HepG2 (cell line): ENCODE data around the gene SYS1. TPM values are rescaled to one million over a fixed set of nuclear protein-coding genes. Genes with fewer than 3 reads are reported as not detected.

Source experiments
- ARNTL ChIP-seq: sonication (generic); formaldehyde crosslinking; IDR thresholded peaks from 2 replicates; pipeline ENCODE4 v1.4.0; 2020; ENCODE audit warnings: mild to moderate bottlenecking, missing genetic modification reagents
- DPF2 ChIP-seq: sonication (generic); formaldehyde crosslinking; IDR thresholded peaks from 2 replicates; pipeline ENCODE4 v1.4.0; 2020; ENCODE audit warnings: mild to moderate bottlenecking, low read depth, missing genetic modification reagents, borderline replicate concordance
- KDM4B ChIP-seq: sonication (generic); formaldehyde crosslinking; IDR thresholded peaks from 2 replicates; pipeline ENCODE4 v1.4.0; 2020; ENCODE audit warnings: missing genetic modification reagents
- NR2C2 ChIP-seq: sonication (generic); formaldehyde crosslinking; IDR thresholded peaks from 2 replicates; pipeline ENCODE4 v1.4.0; 2020; ENCODE audit warnings: missing genetic modification reagents, mild to moderate bottlenecking, moderate library complexity, borderline replicate concordance
- SETDB1 ChIP-seq: sonication (generic); formaldehyde crosslinking; IDR thresholded peaks from 2 replicates; pipeline ENCODE4 v1.5.1; 2020; ENCODE audit warnings: missing genetic modification reagents, mild to moderate bottlenecking, borderline replicate concordance
- SP1 ChIP-seq, 2 experiments: fragments of 450-650 bp in 1 of 2; sonication (generic) in 1 of 2; formaldehyde crosslinking in 1 of 2; IDR thresholded peaks; 2 replicates each; pipeline versions ENCODE4 v1.4.0 to v1.6.1; 2016 to 2020; ENCODE audit warnings: missing genetic modification reagents in 1 of 2
- SP5 ChIP-seq: IDR thresholded peaks from 2 replicates; pipeline ENCODE4 v1.6.1; 2016; ENCODE audit warnings: low read depth, borderline replicate concordance
- ZNF547 ChIP-seq: sonication (generic); formaldehyde crosslinking; IDR thresholded peaks from 2 replicates; pipeline ENCODE4 v1.5.1; 2020; ENCODE audit warnings: mild to moderate bottlenecking, missing genetic modification reagents
- polyA plus RNA-seq, 8 experiments: library from polyadenylated mRNA; depleted of rRNA in 3 of 8; stranded (reverse) in 7 of 8; unstranded in 1 of 8; fragments of >200 nt; fragmentation: Illumina TruSeq in 4 of 8; extraction: Trizol in 4 of 8; gene quantifications; 2 replicates each; pipeline versions ENCODE4 v1.2.1 to v1.2.3, GENCODE V29; 2011 to 2016; ENCODE audit warnings: low read depth in 4 of 8, missing spikeins in 1 of 8, mixed read lengths in 1 of 8; ENCODE audit not compliant: insufficient read depth in 1 of 8
- total RNA-seq, 5 experiments: library from RNA; depleted of rRNA; stranded (reverse); fragments of >200 nt; fragmentation: Illumina TruSeq; extraction: Trizol; gene quantifications; 2 replicates each; pipeline ENCODE4 v1.2.3, GENCODE V29; 2016; ENCODE audit warnings: low read depth in 1 of 5
- TF ChIP-seq, protein P1 (sequence below): sonication (generic); formaldehyde crosslinking; IDR thresholded peaks from 2 replicates; pipeline ENCODE4 v1.4.0; 2020; ENCODE audit warnings: mild to moderate bottlenecking, missing genetic modification reagents
- TF ChIP-seq, protein P2 (sequence below): IDR thresholded peaks from 2 replicates; pipeline ENCODE4 v1.4.0; 2020; ENCODE audit warnings: mild to moderate bottlenecking, missing genetic modification reagents
- TF ChIP-seq, protein P3 (sequence below): fragments of 450-650 bp; IDR thresholded peaks from 2 replicates; pipeline ENCODE4 v1.6.1; 2016
- TF ChIP-seq, protein P4 (sequence below): sonication (generic); formaldehyde crosslinking; IDR thresholded peaks from 2 replicates; pipeline ENCODE4 v1.4.0; 2020; ENCODE audit warnings: missing genetic modification reagents

The SYS1 gene
- total and polyA plus RNA-seq, 2 of the 13 experiments (the other 11 are each of a cell fraction or from before 2014, with no cell fraction given): 38.3 to 65.6 TPM

DNA sequence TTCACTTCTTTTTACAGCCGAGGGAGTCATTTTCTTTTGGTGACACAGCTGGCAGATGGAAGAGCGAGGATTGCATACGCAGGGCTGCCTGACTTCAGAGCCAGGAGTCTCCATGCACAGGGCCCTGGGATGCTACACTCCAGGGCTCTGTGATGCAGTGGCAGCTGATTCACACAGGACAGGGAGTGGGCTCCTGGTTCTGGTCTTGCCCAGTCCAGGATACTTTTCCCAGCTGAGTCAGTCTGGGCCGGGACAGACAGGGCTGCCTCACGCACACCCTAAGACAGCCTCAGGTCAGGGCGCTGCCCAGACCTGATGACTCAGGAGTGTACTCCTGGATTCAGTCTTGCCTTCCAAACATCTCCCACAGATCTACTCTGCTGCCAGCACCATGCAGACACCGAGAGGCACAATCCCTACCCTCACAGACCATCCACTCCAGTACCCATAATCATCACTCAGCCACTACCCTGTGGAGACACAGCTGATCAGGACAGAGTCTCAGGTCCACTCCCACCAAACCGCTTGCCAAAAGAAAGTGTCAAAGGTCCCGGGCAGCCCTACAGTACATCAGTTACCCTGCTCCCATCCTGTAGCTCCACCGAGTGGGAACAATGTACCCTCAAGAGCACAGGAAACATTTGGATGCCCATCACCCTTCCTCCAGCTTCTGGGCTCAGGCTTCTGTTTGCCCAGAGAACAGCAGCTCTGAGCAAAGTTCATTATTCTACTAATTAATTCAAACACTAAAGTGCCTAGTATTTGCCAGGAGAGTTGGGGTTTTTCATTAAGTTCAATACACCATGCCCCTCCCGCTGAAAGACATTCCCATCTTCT is 26.2 kb upstream of the SYS1 start (continued):
- TF ChIP-seq, protein P1, sequence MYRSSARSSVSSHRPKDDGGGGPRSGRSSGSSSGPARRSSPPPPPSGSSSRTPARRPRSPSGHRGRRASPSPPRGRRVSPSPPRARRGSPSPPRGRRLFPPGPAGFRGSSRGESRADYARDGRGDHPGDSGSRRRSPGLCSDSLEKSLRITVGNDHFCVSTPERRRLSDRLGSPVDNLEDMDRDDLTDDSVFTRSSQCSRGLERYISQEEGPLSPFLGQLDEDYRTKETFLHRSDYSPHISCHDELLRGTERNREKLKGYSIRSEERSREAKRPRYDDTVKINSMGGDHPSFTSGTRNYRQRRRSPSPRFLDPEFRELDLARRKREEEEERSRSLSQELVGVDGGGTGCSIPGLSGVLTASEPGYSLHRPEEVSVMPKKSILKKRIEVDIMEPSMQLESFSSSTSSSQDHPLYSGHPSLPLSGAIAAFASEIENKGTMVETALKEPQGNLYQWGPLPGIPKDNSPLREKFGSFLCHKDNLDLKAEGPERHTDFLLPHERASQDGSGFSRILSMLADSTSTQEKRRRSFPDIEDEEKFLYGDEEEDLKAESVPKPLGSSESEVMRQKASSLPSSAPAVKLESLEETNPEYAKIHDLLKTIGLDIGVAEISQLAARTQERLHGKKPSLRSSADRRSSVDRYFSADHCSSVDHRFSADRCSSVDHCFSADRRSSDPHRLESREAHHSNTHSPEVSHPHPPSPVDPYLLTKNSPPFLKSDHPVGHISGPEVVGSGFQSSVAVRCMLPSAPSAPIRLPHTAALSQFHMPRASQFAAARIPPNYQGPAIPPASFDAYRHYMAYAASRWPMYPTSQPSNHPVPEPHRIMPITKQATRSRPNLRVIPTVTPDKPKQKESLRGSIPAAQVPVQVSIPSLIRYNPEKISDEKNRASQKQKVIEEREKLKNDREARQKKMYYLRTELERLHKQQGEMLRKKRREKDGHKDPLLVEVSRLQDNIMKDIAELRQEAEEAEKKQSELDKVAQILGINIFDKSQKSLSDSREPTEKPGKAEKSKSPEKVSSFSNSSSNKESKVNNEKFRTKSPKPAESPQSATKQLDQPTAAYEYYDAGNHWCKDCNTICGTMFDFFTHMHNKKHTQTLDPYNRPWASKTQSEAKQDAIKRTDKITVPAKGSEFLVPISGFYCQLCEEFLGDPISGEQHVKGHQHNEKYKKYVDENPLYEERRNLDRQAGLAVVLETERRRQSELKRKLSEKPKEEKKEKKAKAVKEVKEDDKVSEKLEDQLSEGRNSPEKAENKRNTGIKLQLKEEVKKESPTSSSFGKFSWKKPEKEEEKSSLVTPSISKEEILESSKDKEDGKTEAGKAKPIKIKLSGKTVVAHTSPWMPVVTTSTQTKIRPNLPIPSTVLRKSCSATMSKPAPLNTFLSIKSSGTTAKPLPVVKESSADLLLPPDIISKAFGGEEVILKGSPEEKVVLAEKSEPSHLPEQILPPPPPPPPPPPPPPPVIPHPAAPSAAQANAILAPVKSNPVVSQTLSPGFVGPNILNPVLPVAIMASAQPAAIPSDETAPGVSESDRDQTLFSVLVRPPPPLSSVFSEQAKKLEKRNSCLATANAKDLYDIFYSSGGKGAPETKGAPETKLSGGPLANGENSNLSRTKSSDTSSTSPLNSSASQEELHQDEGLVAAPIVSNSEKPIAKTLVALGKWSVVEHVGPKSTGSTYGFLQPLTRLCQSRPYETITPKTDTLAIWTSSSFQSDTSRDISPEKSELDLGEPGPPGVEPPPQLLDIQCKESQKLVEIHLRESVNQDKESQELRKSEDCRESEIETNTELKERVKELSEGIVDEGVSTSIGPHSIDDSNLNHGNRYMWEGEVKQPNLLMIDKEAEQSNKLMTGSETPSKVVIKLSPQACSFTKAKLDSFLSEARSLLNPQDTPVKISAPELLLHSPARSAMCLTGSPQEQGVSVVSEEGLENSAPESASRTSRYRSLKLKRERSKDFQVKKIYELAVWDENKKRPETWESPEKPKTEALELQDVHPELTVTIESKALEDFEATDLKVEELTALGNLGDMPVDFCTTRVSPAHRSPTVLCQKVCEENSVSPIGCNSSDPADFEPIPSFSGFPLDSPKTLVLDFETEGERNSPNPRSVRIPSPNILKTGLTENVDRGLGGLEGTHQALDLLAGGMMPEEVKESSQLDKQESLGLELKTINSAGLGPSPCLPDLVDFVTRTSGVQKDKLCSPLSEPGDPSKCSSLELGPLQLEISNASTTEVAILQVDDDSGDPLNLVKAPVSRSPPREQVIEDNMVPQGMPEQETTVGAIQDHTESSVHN (CRISPR knock-in tag): no peak
- TF ChIP-seq KDM4B (CRISPR knock-in tag) (0 out of 2 replicates have a peak, but pooled peaks have one; percentile 4), DPF2 (CRISPR knock-in tag) (0 out of 2 replicates have a peak, but pooled peaks have one; percentile 36), SETDB1 (no peak), SP1 (IDR thresholded peaks at IDR 0.05) (no peak), SP1 (CRISPR knock-in tag; IDR thresholded peaks at IDR 0.05) (no peak), NR2C2 (peak; percentile 25; the same call in 1 of the 2 replicates), ZNF547 (CRISPR knock-in tag) (0 out of 2 replicates have a peak, but pooled peaks have one; percentile 24), ARNTL (peak; percentile 43; the same call in 1 of the 2 replicates), SP5 (CRISPR knock-in tag) (0 out of 2 replicates have a peak, but pooled peaks have one; percentile 11)
- TF ChIP-seq, protein P2, sequence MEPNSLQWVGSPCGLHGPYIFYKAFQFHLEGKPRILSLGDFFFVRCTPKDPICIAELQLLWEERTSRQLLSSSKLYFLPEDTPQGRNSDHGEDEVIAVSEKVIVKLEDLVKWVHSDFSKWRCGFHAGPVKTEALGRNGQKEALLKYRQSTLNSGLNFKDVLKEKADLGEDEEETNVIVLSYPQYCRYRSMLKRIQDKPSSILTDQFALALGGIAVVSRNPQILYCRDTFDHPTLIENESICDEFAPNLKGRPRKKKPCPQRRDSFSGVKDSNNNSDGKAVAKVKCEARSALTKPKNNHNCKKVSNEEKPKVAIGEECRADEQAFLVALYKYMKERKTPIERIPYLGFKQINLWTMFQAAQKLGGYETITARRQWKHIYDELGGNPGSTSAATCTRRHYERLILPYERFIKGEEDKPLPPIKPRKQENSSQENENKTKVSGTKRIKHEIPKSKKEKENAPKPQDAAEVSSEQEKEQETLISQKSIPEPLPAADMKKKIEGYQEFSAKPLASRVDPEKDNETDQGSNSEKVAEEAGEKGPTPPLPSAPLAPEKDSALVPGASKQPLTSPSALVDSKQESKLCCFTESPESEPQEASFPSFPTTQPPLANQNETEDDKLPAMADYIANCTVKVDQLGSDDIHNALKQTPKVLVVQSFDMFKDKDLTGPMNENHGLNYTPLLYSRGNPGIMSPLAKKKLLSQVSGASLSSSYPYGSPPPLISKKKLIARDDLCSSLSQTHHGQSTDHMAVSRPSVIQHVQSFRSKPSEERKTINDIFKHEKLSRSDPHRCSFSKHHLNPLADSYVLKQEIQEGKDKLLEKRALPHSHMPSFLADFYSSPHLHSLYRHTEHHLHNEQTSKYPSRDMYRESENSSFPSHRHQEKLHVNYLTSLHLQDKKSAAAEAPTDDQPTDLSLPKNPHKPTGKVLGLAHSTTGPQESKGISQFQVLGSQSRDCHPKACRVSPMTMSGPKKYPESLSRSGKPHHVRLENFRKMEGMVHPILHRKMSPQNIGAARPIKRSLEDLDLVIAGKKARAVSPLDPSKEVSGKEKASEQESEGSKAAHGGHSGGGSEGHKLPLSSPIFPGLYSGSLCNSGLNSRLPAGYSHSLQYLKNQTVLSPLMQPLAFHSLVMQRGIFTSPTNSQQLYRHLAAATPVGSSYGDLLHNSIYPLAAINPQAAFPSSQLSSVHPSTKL (CRISPR knock-in tag): peak; percentile 35; the same call in 1 of the 2 replicates
- TF ChIP-seq, protein P3, sequence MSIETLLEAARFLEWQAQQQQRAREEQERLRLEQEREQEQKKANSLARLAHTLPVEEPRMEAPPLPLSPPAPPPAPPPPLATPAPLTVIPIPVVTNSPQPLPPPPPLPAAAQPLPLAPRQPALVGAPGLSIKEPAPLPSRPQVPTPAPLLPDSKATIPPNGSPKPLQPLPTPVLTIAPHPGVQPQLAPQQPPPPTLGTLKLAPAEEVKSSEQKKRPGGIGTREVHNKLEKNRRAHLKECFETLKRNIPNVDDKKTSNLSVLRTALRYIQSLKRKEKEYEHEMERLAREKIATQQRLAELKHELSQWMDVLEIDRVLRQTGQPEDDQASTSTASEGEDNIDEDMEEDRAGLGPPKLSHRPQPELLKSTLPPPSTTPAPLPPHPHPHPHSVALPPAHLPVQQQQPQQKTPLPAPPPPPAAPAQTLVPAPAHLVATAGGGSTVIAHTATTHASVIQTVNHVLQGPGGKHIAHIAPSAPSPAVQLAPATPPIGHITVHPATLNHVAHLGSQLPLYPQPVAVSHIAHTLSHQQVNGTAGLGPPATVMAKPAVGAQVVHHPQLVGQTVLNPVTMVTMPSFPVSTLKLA: no peak
- TF ChIP-seq, protein P4, sequence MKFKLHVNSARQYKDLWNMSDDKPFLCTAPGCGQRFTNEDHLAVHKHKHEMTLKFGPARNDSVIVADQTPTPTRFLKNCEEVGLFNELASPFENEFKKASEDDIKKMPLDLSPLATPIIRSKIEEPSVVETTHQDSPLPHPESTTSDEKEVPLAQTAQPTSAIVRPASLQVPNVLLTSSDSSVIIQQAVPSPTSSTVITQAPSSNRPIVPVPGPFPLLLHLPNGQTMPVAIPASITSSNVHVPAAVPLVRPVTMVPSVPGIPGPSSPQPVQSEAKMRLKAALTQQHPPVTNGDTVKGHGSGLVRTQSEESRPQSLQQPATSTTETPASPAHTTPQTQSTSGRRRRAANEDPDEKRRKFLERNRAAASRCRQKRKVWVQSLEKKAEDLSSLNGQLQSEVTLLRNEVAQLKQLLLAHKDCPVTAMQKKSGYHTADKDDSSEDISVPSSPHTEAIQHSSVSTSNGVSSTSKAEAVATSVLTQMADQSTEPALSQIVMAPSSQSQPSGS: no peak
